Body of pancreas (tissue), 4 donors: ENCODE data around the gene CABP1. TPM values are rescaled to one million over a fixed set of nuclear protein-coding genes. Genes with fewer than 3 reads are reported as not detected.

Experiments used
- ATAC-seq: fragments of 150-250 bp; one replicate; pipeline ENCODE4 v1.9.1; 2016
- DNase-seq, 4 donors: peaks; one replicate each; pipeline ENCODE4 v3.0.0-alpha.2; 2019
- H3K27ac ChIP-seq, 4 donors: fragments of 200-600 bp; sonication (generic); 1 replicate in 3 of 4; 2 replicates in 1 of 4; pipeline versions ENCODE4 v1.5.1 to v1.6.1; 2016 to 2019; ENCODE audit warnings: mild to moderate bottlenecking in 1 of 4, mixed read lengths in 1 of 4, moderate library complexity in 1 of 4
- H3K27me3 ChIP-seq, 2 donors: fragments of 200-600 bp; sonication (generic); one replicate each; pipeline ENCODE4 v1.6.0; 2016; ENCODE audit warnings: mild to moderate bottlenecking in 1 of 2
- H3K36me3 ChIP-seq, 2 donors: fragments of 200-600 bp; sonication (generic); replicated peaks in 1 of 2; 2 replicates each; pipeline ENCODE4 v1.5.1; 2016; ENCODE audit warnings: low read depth in 2 of 2; ENCODE audit not compliant: insufficient read depth in 1 of 2
- H3K4me1 ChIP-seq: fragments of 200-600 bp; sonication (generic); one replicate; pipeline ENCODE4 v1.6.0; 2016
- H3K4me3 ChIP-seq, 2 donors: fragments of 200-600 bp; sonication (generic); 1 replicate in 1 of 2; 2 replicates in 1 of 2; pipeline ENCODE4 v1.5.1; 2016 to 2019
- H3K9me3 ChIP-seq, 3 donors: fragments of 200-600 bp; sonication (generic); 1 replicate in 2 of 3; 2 replicates in 1 of 3; pipeline ENCODE4 v1.5.1; 2016
- CTCF ChIP-seq, 7 experiments: fragments of 450-650 bp in 4 of 7; fragments of 200-600 bp in 3 of 7; sonication (generic) in 3 of 7; IDR thresholded peaks; one replicate each; pipeline ENCODE4 v1.5.1; 2016 to 2019; ENCODE audit warnings: antibody characterized with exemption in 7 of 7
- POLR2A ChIP-seq, 3 donors: fragments of 450-650 bp; IDR thresholded peaks; one replicate each; pipeline ENCODE4 v1.6.1; 2016; ENCODE audit warnings: antibody characterized with exemption in 3 of 3, mild to moderate bottlenecking in 2 of 3
- WGBS, 2 donors: methylation state at CpG; one replicate each; pipeline ENCODE4 v1.1.5; 2017; 5-methylcytosine and 5-hydroxymethylcytosine counted together
- intact Hi-C: fragments of 100-400 bp; cut with DNase I; formaldehyde crosslinking; loops from one replicate; pipeline ENCODE4 v1.15.1; 2023
- total RNA-seq, 2 donors: library from RNA; depleted of rRNA; stranded (reverse); fragments of >200 nt; gene quantifications; one replicate each; pipeline ENCODE4 v1.1.0, GENCODE V29; 2016

The CABP1 gene
- total RNA-seq, 2 donors from 2014 or later = 0.33 to 1.0 TPM

DNA sequence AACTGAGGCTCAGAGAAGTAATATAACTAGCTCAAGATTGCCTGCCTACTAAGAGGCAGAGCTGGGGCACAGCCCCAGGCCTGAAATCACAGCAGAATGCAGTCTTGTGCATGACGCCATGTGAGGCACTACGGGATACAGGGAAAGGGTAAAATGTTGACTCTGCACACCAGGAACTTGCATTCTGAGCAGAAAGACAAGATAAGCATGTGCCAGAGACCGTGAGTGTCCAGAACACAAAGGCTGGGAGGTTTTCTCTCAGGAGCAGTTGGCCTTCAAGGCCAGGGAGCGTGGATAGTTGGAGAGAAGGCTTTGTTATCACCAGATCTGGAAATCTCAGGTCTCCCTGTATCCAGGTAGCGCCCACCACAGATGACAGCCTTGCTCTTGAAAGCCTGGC lies 23.3 kb downstream of the CABP1 start:
- Histone ChIP-seq H3K4me1 (peaks cover 4% of the 10 kb centered on the region), H3K36me3 (no peaks in the 10 kb centered on the region), H3K4me3 (no peak overlapping the region), H3K27ac (no peak overlapping the region), H3K9me3 (no peaks in the 10 kb centered on the region), H3K27me3 (no peaks in the 10 kb centered on the region)
- ATAC-seq (no peak), DNase-seq (no peak)
- 33 to 42% methylated on average over 5 of the region's 5 CpGs for WGBS, 2 donors
- TF ChIP-seq POLR2A (IDR thresholded peaks at IDR 0.05) (no peak), CTCF (IDR thresholded peaks at IDR 0.05) (no peak)
- intact Hi-C loops = no loop called here

DNA sequence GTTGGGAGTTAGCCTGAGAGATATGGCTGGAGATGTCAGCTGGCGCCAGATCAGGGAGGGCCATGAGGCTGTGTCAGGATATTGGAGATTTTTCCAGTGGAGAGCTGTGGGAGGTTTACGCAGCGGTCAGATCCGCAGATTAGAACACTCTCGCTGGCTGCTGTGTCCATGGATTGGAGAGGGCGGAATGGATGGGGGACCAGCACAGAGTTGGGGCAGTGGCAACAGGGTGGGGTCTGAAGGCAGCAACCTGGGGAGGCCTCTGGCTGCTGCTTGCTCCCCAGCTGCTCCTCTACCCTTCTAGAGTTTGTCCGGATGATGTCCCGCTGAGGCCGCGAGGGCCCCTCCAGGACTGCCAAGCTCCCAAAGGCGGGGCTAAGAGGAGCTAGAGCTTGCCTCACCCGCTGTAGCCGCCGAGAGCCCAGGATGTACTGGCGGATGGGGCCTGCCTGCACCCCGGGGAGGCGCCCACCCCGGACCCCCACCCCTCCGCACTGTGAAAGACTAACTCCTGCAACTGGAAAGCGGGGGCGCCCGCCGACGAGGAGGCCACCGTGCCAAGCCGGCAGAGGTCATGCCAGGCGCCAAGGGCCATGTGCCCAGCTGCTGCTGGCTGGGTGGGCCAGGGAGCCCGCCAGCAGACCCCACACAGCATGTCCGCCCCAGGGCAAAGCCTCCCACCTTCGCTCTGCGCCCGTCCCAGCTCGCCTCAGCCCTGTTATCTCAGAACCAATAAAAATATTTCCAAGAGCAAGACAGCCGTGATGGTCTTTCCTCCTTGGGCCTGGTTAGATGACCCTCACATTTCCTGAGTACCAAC lies 26.4 kb downstream of the CABP1 start:
- no peak overlapping the region for H3K4me3 ChIP-seq
- peaks cover 13% of the 10 kb centered on the region for H3K4me1 ChIP-seq
- TF ChIP-seq POLR2A (IDR thresholded peaks at IDR 0.05) (no peak), CTCF (IDR thresholded peaks at IDR 0.05) (no peak)
- H3K9me3 ChIP-seq = no peaks in the 10 kb centered on the region
- intact Hi-C loops = no loop called here
- H3K27me3 ChIP-seq = no peaks in the 10 kb centered on the region
- ATAC-seq (no peak), DNase-seq (no peak)
- 86 to 88% methylated on average over 11 to 34 of the region's 34 CpGs for WGBS, 2 donors
- H3K36me3 ChIP-seq = no peaks in the 10 kb centered on the region
- H3K27ac ChIP-seq = no peak overlapping the region

GRCh38 chr12:120668091-120668867 lies 27.9 kb downstream of the CABP1 start:
- ATAC-seq (no peak), DNase-seq (no peak)
- WGBS, 2 donors = 82 to 83% methylated on average over 12 to 20 of the region's 20 CpGs

More at GRCh38 chr12:120668091-120668867, 27.9 kb downstream of the CABP1 start:
- Histone ChIP-seq H3K27ac (no peak overlapping the region), H3K9me3 (no peaks in the 10 kb centered on the region), H3K36me3 (no peaks in the 10 kb centered on the region), H3K27me3 (no peaks in the 10 kb centered on the region), H3K4me3 (no peak overlapping the region), H3K4me1 (peaks cover 13% of the 10 kb centered on the region)
- no peak for TF ChIP-seq CTCF (IDR thresholded peaks at IDR 0.05)
- TF ChIP-seq POLR2A (IDR thresholded peaks at IDR 0.05) = no peak
- intact Hi-C loops = no loop called here
